GM20000 (cell line): ENCODE measurements around the gene G0S2.

Source experiments
- DNase-seq: peaks from one replicate; pipeline ENCODE4 v3.0.0; 2012; ENCODE audit warnings: low spot score
- TF ChIP-seq, protein P1 (sequence below): IDR thresholded peaks from 2 replicates; pipeline ENCODE4 v1.5.1; 2012; ENCODE audit warnings: mild to moderate bottlenecking, control low read depth; ENCODE audit errors: extremely low read depth, missing control alignments

Gene G0S2

DNA sequence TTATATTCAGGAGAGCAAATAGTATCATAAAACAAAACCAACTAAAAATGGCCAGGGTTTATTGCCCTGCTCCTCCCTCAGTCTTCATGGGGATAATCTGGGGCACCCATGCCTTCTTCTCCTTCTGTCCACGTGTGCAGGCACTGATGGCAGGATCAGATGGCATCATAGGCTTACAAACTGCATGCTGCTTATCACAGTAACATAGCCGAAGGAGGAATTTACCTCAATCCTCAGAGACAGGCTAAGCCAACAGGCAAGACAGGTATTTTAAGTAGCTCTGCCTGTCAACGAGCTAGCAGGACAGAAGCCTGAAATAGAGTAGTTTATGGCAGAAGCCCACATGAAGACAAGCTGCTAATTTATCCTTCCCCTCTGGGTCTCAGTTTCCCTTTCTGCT is 32.4 kb upstream of the G0S2 start:
- no peak for DNase-seq
- TF ChIP-seq, protein P1, sequence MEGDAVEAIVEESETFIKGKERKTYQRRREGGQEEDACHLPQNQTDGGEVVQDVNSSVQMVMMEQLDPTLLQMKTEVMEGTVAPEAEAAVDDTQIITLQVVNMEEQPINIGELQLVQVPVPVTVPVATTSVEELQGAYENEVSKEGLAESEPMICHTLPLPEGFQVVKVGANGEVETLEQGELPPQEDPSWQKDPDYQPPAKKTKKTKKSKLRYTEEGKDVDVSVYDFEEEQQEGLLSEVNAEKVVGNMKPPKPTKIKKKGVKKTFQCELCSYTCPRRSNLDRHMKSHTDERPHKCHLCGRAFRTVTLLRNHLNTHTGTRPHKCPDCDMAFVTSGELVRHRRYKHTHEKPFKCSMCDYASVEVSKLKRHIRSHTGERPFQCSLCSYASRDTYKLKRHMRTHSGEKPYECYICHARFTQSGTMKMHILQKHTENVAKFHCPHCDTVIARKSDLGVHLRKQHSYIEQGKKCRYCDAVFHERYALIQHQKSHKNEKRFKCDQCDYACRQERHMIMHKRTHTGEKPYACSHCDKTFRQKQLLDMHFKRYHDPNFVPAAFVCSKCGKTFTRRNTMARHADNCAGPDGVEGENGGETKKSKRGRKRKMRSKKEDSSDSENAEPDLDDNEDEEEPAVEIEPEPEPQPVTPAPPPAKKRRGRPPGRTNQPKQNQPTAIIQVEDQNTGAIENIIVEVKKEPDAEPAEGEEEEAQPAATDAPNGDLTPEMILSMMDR, result no peak

GRCh38 chr1:209643285-209644020 is 31.8 kb upstream of the G0S2 start:
- no peak for DNase-seq
- TF ChIP-seq, protein P1, result no peak

DNA sequence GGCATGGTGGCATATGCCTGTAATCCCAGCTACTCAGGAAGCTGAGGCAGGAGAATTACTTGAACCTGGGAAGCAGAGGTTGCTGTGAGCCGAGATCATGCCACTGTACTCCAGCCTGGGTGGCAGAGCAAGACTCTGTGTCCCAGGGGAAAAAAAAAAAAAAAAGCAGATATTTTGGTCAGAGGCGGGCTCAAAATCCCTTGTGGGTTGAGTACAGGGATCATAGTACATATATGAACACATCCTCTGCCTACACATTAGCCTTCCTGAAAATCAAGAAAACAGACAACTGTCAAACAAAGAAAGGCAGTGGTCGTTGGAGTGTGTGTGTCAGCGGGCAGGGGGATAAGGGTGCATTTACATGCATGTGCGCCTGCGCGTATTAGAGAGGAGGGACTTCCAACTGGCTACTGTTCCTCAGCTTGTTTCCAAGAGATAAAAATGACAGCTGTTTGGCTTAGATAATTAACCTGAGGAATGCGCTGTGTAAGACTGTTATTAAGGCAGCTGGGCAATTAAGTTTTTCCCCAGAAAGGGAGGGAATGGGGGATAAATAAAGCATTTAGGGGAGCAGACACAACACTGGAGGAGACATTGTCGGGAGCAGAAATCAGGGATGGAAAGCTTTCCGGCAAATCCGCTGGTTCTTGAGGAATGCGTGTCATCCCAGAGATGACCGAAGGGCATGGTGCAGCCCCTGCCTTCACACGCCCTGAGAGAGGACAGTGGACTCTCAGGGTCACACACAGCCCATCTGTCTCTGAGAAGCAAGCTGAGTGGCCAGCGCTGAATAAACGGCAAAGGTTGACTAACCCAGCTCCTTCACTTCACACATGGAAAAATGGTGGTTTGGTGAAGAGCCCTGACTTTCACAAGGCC is 29.4 kb upstream of the G0S2 start:
- no peak for DNase-seq
- TF ChIP-seq, protein P1, result no peak

GRCh38 chr1:209646558-209646957 is 28.7 kb upstream of the G0S2 start:
- DNase-seq, result no peak
- TF ChIP-seq, protein P1, result no peak

GRCh38 chr1:209647156-209647555 is 28.1 kb upstream of the G0S2 start:
- DNase-seq, result no peak
- TF ChIP-seq, protein P1, result no peak

DNA sequence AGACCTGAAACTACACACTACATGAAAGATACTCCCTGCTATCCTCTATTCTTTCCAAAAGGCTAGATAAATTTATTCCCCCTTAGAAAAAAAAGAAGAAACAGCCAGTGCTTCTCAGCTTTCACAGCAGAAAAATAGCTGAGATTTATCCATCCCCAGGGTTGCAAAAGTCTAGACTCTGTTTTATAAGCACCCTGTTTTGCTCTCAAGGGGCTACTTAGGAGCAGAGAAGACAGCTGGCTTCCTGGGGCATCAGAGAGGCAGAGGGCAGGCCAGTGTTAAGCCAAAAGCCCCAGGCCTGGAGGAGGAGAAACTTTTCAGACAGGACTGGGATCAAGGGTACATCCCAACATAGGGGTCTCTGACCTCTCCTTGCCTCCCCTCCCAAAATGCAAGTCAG is 26.9 kb upstream of the G0S2 start:
- no peak for DNase-seq
- TF ChIP-seq, protein P1, result no peak
